Omental fat pad (tissue), 4 donors: ENCODE data around the gene PPEF1. TPM values are rescaled to one million over a fixed set of nuclear protein-coding genes. Genes with fewer than 3 reads are reported as not detected.

Experiments used
- ATAC-seq: fragments of 150-250 bp; one replicate; pipeline ENCODE4 v1.9.1; 2016; ENCODE audit warnings: mild to moderate bottlenecking, moderate library complexity; ENCODE audit not compliant: low FRiP score
- DNase-seq: peaks from one replicate; pipeline ENCODE4 v3.0.0-alpha.2; 2019; ENCODE audit warnings: low spot score
- CTCF ChIP-seq, 3 donors: fragments of 450-650 bp; IDR thresholded peaks; one replicate each; pipeline ENCODE4 v1.5.1; 2016 to 2017; ENCODE audit warnings: antibody characterized with exemption in 3 of 3, mild to moderate bottlenecking in 3 of 3, moderate library complexity in 2 of 3
- total RNA-seq, 4 donors: library from RNA; depleted of rRNA; stranded (reverse); fragments of >200 nt; gene quantifications; one replicate each; pipeline ENCODE4 v1.1.0, GENCODE V29; 2016

Gene PPEF1
- total RNA-seq, 4 donors from 2014 or later = not detected

DNA sequence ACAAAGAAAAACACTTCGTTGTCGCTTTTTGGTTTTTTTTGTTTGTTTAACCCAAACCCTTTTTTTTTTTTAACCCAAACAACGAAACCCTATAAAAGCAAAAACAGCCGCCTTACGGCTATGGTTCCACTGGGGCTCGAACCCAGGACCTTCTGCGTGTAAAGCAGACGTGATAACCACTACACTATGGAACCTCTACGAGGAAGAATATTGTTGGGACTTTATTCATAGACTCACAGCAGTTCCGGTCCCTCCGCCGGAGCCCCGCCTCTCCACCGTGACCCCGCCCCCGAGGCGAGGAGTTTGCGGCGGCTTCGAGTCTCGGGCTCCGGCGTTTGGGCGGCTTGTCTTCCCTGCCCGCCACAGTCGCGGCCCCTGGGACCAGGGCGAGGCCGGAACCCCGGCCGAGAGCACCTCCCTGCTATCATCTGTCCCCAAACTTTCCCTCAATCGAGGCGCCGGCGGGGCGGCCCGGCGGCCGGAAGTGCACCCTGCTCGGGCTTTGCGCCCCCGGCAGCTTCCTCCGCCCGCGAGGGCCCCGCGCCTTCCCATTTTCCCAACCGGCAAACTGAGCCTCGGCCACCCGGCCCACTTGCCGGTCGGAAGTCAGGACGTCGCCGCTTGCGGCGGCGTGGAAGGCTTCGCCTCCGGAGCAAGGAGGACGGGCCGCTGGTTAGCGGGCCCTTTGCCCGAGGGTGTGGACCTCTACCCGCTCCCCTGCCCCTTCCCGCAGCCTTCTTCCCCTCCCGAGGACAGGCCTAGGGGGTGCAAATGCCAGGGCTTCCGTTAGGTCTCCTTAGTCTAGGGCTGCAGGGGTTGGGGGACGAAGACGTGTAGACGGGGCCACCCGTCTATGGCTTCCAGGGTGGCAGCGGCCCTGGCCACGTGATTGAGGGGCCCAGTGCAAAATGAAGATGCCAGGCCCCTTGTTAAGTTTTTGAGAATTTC is 32.4 kb upstream of the PPEF1 start:
- TF ChIP-seq CTCF (IDR thresholded peaks at IDR 0.05) = no peak
- ATAC-seq (peak; percentile 90), DNase-seq (peak; percentile 26)

- DNase-seq (no peak), ATAC-seq (no peak)
- no peak for TF ChIP-seq CTCF (IDR thresholded peaks at IDR 0.05)
These were observed 31.4 kb upstream of the PPEF1 start for GRCh38 chrX:18676050-18676449.

DNA sequence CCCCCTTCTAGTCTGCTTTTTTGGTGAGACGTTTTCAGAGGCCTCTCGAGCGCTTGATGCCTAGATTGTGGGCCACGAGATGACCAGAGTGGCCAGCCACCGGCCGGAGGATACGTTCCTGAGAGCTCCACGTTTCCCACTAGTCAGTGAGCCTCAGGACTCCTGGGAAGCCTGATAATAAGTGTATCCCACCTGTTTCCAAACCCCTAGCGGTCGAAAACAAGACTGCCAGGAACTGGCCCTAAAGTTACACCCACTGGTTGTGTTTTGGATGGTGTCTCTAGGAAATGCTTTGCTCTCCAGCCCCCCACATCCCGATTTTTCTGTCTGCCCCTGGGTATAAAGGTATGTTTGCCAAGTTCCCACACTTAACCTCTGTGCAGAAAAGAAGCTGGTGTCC is 31.0 kb upstream of the PPEF1 start:
- no peak for ATAC-seq
- TF ChIP-seq CTCF (IDR thresholded peaks at IDR 0.05) = no peak
- DNase-seq = no peak

GRCh38 chrX:18677161-18677869 is 30.1 kb upstream of the PPEF1 start:
- ATAC-seq (no peak), DNase-seq (no peak)
- TF ChIP-seq CTCF (IDR thresholded peaks at IDR 0.05) = no peak

- no peak for TF ChIP-seq CTCF (IDR thresholded peaks at IDR 0.05)
- no peak for DNase-seq
- no peak for ATAC-seq
These were observed 25.4 kb upstream of the PPEF1 start for GRCh38 chrX:18681996-18682395.

DNA sequence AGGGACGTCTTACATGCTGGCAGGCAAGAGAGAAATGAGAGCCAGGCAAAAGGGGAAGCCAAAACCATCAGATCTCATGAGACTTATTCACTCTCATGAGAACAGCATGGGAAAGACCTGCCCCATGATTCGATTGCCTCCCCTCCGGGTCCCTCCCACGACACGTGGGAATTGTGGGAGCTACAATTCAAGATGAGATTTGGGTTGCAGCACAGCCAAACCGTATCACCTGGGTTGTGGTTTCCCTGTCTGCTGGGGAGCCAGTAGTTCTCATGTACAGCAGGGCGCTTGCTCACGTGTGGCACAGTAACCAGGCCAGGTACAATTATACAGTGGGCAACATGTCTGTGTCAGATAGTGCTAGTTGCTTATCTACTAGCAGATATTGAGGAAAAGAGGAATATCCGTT is 24.5 kb upstream of the PPEF1 start:
- ATAC-seq (no peak), DNase-seq (no peak)
- TF ChIP-seq CTCF (IDR thresholded peaks at IDR 0.05) = no peak
